Measurements from ENCODE around the gene ELL2.

The ELL2 gene

GRCh38 chr5:95956021-95956899, 5.4 kb downstream of the ELL2 start:
- no peak for DNase-seq (ENCODE audit: low read depth in 3 of 3)

DNA sequence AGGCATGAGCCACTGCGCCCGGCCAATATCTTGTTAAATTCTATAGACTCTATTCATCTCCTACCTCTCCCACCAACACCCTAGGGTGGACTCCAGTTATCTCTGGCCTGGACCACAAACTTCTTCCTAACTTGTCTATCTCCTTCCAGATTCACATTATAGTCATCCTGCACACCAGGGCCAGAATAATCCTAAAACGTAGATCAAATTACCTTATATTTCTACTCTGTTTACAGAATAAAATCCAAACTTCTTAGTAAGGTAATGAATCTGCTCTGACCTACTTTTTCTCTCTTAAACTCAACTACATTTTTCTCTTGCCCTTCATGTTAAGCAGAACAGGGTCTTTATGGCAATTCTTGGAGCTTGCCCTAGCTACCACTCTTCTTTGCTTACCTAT, 6.9 kb downstream of the ELL2 start:
- DNase-seq (ENCODE audit: low read depth in 3 of 3): no peak

GRCh38 chr5:95953021-95953702, 8.5 kb downstream of the ELL2 start:
- no peak for DNase-seq (ENCODE audit: low read depth in 3 of 3)

GRCh38 chr5:95951916-95952315, 9.7 kb downstream of the ELL2 start:
- DNase-seq (ENCODE audit: low read depth in 3 of 3): no peak

DNA sequence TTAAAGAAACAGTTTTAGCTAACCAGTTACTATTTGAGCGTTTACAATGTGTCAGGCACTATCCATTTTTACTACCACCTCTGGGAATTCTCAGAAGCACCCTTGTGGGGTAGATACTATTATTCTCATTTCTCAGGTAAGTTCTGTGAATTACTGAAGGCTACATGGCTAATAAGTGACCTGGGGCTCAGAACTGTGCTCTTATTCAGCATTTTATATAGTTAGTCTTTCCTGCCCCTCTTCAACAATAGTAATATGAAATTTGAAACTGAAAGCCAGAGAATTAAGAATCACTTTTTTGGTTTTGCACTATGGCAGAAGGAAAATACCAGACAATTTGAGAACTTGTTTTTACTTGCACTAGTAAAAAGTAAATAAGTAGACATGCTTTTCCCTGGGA, 11.8 kb downstream of the ELL2 start:
- DNase-seq (ENCODE audit: low read depth in 3 of 3): no peak

GRCh38 chr5:95948631-95949030, 13.0 kb downstream of the ELL2 start:
- no peak for DNase-seq (ENCODE audit: low read depth in 3 of 3)

- no peak for DNase-seq (ENCODE audit: low read depth in 3 of 3)
Observed at GRCh38 chr5:95946451-95946850, 15.2 kb downstream of the ELL2 start.

GRCh38 chr5:95942968-95943367, 18.7 kb downstream of the ELL2 start:
- no peak for DNase-seq (ENCODE audit: low read depth in 3 of 3)

DNA sequence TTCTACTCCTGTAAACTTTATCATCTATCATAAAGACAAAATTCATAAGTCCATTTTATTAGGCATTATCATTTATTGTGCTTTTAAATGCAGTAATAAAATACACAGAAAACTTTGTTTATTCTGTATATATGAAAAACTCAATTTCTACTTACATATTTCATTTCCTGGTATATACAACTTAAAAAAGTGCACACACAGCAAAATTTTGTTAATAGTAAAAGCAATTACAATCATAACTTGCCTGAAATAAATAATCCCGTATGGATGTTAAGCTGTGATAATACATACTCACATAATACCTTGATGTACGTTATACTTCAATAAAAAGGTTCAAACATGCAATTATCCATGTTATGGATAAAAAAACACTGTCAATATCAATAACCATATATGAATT, 19.2 kb downstream of the ELL2 start:
- no peak for DNase-seq (ENCODE audit: low read depth in 3 of 3)

DNA sequence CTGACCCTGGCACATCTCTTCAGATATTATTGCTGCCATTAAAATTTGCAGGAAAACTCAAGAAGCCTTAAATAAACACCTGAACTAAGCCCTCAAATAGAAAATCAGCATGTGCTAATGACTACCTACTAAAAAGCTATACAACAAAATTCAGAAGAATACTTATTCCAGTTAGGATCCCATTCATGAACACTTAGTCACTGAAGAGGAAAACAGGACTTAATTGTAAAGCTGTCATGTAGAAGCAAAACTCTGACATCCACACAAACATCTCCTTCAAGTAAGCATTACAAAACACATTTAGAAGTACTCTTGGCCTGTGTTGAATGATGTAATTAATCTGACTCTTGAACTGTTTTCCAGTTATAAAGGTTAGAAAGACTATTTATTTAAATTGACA, 19.9 kb downstream of the ELL2 start:
- DNase-seq (ENCODE audit: low read depth in 3 of 3): no peak

- DNase-seq (ENCODE audit: low read depth in 3 of 3): no peak
Observed at GRCh38 chr5:95940758-95941682, 20.6 kb downstream of the ELL2 start.

GRCh38 chr5:95939465-95939864, 22.2 kb downstream of the ELL2 start:
- no peak for DNase-seq (ENCODE audit: low read depth in 3 of 3)

DNA sequence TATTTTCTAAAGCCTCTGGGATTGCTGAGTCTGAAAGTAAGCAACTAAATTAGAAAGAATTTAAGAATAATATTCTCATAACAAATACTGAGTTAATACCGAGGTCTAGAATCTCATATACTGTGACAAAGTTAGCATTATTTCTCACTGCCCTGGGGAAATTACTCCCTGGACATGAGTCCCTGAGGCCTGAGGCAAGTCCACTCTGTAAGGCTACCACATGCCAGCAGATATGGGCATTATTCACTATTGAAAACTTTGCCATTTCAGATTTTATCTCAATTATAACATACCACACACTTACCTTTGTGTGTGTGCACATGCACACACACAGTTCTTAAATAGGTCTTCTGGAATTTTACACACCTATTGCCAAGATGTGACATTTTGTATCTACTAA, 22.9 kb downstream of the ELL2 start:
- no peak for DNase-seq (ENCODE audit: low read depth in 3 of 3)

GRCh38 chr5:95938347-95938746, 23.3 kb downstream of the ELL2 start:
- no peak for DNase-seq (ENCODE audit: low read depth in 3 of 3)

- no peak for DNase-seq (ENCODE audit: low read depth in 3 of 3)
Observed at GRCh38 chr5:95937607-95938152, 24.0 kb downstream of the ELL2 start.

DNA sequence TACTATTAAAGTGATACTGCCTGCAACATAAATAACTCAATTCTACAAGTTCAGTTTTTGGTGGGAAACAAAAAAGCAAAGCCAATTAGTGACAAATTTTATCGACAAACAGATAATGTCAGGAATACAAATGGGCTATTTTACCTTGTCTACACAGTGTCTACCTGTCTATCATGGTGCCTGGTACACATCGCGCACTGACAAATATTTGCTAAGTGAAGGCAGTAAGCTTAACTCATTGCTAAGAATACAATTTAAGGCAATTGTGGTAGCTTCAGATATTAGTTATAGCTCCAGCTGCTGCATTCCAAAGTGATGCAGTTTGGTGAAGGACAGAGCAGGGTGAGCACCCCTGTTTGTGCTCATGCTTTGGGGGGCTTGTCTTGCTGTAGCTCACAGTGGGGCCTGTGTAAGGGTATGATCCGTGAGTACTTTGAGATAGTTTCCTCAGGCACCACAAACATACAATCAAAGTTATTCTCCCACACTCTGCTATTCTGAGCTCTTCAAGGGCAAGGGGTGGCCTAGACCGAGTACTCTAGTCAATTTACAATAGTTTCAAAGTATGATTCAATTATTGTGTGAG, 24.7 kb downstream of the ELL2 start:
- DNase-seq (ENCODE audit: low read depth in 3 of 3): no peak

- no peak for DNase-seq (ENCODE audit: low read depth in 3 of 3)
Observed at GRCh38 chr5:95935553-95936100, 26.0 kb downstream of the ELL2 start.

- no peak for DNase-seq (ENCODE audit: low read depth in 3 of 3)
Observed at GRCh38 chr5:95934207-95934804, 27.3 kb downstream of the ELL2 start.

DNA sequence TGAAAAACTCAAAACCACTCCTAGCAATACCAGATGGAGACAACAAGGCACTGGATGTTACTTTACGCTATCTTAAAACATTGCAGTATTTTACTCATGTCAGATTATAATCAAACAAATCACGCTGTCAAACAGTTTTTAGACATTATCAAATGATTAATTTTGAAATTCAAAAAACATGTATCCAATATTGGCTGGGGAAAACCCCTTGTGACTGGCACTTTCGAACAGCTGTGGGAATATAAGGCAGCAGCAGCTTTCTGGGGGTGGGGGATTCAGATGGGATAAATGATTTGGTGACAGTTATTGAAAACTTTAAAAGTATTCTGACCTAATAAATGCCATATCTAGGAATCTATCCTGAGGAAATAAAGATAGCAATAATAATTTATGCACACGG, 28.7 kb downstream of the ELL2 start:
- DNase-seq (ENCODE audit: low read depth in 3 of 3): no peak

GRCh38 chr5:95931079-95931833, 30.4 kb downstream of the ELL2 start:
- no peak for DNase-seq (ENCODE audit: low read depth in 3 of 3)

All from stimulated activated CD4-positive, alpha-beta T cell treated with anti-CD3 and anti-CD28 coated beads, TNF-alpha, amount 100 ng/mL, for 48 hours (primary cell).